ENCODE results near the gene DBNDD1. TPM values are rescaled to one million over a fixed set of nuclear protein-coding genes. Genes with fewer than 3 reads are reported as not detected.

DBNDD1 gene
- total and polyA plus RNA-seq, 2 experiments from 2014 or later = 63.3 to 90.8 TPM

GRCh38 chr16:90031931-90032673 lies 12.8 kb upstream of the DBNDD1 start (continued):
- TF ChIP-seq ZNF462 (CRISPR knock-in tag; IDR thresholded peaks at IDR 0.05) (no peak), JUNB (IDR thresholded peaks at IDR 0.05; ENCODE audit: unreplicated experiment) (no peak), ZNF331 (CRISPR knock-in tag; IDR thresholded peaks at IDR 0.05; ENCODE audit: low read depth) (no peak), POLR2AphosphoS5 (IDR thresholded peaks at IDR 0.05; ENCODE audit: low read depth) (no peak)

GRCh38 chr16:90031186-90031930 lies 12.1 kb upstream of the DBNDD1 start:
- no peak for ATAC-seq
- Histone ChIP-seq H3K4me3 (no peak overlapping the region), H3K4me1 (ENCODE audit: insufficient read depth) (no peaks in the 10 kb centered on the region), H3F3A (replicated peaks; ENCODE audit: low read depth) (0 out of 2 replicates have a peak, but pooled peaks cover 2% of the 10 kb centered on the region), H3K27ac (ENCODE audit: low read depth) (no peak overlapping the region), H3K27me3 (ENCODE audit: insufficient read depth) (no peaks in the 10 kb centered on the region), H4K20me1 (replicated peaks; ENCODE audit: insufficient read depth) (no peaks in the 10 kb centered on the region), H3K79me2 (replicated peaks; ENCODE audit: insufficient read depth) (no peaks in the 10 kb centered on the region), H2AFZ (no peak overlapping the region), H3K36me3 (ENCODE audit: insufficient read depth) (no peaks in the 10 kb centered on the region; the same call in 1 of the 2 replicates), H3K9me2 (ENCODE audit: insufficient read depth) (no peaks in the 10 kb centered on the region), H3K4me2 (no peak overlapping the region)
- H3K4me3 Mint-ChIP-seq = no peak overlapping the region
- H3K9me3 Mint-ChIP-seq = no peaks in the 10 kb centered on the region; the same call in 2 of the 3 replicates
- no peak for DNase-seq (ENCODE audit: low spot score)
- no peak overlapping the region for H3K27ac Mint-ChIP-seq
- H3K4me1 Mint-ChIP-seq = peaks cover 7% of the 10 kb centered on the region
- H3K36me3 Mint-ChIP-seq (ENCODE audit: low read depth) = peaks cover 50% of the 10 kb centered on the region
- H3K27me3 Mint-ChIP-seq (ENCODE audit: insufficient read depth, low read depth, poor library complexity) = peaks cover 10% of the 10 kb centered on the region
- TF ChIP-seq STAT1 (IDR thresholded peaks at IDR 0.05; ENCODE audit: unreplicated experiment) = no peak
- no peak for TF ChIP-seq ZNF331 (CRISPR knock-in tag; IDR thresholded peaks at IDR 0.05; ENCODE audit: low read depth)
- TF ChIP-seq POLR2AphosphoS5 (IDR thresholded peaks at IDR 0.05; ENCODE audit: low read depth) = no peak
- no peak for TF ChIP-seq NANOG (IDR thresholded peaks at IDR 0.05; ENCODE audit: borderline replicate concordance)
- TF ChIP-seq ZNF114 (CRISPR knock-in tag; IDR thresholded peaks at IDR 0.05) = no peak
- no peak for TF ChIP-seq CTCF (conservative IDR thresholded peaks at IDR 0.05; ENCODE audit: low read depth in 2 of 2)
- TF ChIP-seq EZH2phosphoT487 (IDR thresholded peaks at IDR 0.05; ENCODE audit: unreplicated experiment) = no peak
